ENCODE measurements around the gene NELL1. TPM values are rescaled to one million over a fixed set of nuclear protein-coding genes. Genes with fewer than 3 reads are reported as not detected.

Gene NELL1
- total RNA-seq, 2 donors from 2014 or later, result not detected

Other genes starting within 250 kb of the NELL1 start
- gene SLC6A5, start 70.0 kb upstream of the NELL1 start, total RNA-seq, result not detected

Measured in posterior vena cava (tissue), 2 donors.